Glutamatergic neuron (in vitro differentiated cells): ENCODE results near the gene CNTNAP2. TPM values are rescaled to one million over a fixed set of nuclear protein-coding genes. Genes with fewer than 3 reads are reported as not detected.

ENCODE experiments used
- DNase-seq: peaks from one replicate; pipeline ENCODE4 v3.0.0; 2022
- H3K27ac Mint-ChIP-seq: one replicate; pipeline ENCODE4 v1.8.0; 2020; ENCODE audit warnings: mild to moderate bottlenecking, mixed read lengths, inconsistent platforms; ENCODE audit not compliant: unreplicated experiment
- H3K27me3 Mint-ChIP-seq: one replicate; pipeline ENCODE4 v1.8.0; 2020; ENCODE audit warnings: mild to moderate bottlenecking, moderate library complexity, mixed read lengths, inconsistent platforms; ENCODE audit not compliant: unreplicated experiment
- H3K36me3 Mint-ChIP-seq: one replicate; pipeline ENCODE4 v1.8.0; 2020; ENCODE audit warnings: mild to moderate bottlenecking, mixed read lengths, inconsistent platforms; ENCODE audit not compliant: unreplicated experiment
- H3K4me1 Mint-ChIP-seq: one replicate; pipeline ENCODE4 v1.8.0; 2020; ENCODE audit warnings: mild to moderate bottlenecking, low read depth, mixed read lengths, inconsistent platforms; ENCODE audit not compliant: unreplicated experiment
- H3K4me3 Mint-ChIP-seq: one replicate; pipeline ENCODE4 v1.8.0; 2020; ENCODE audit warnings: mild to moderate bottlenecking, mixed read lengths, inconsistent platforms; ENCODE audit not compliant: unreplicated experiment
- H3K9me3 Mint-ChIP-seq: one replicate; pipeline ENCODE4 v1.8.0; 2020; ENCODE audit warnings: mild to moderate bottlenecking, moderate library complexity, mixed read lengths, inconsistent platforms; ENCODE audit not compliant: unreplicated experiment
- CTCF ChIP-seq: fragments of 200-600 bp; sonication (generic); IDR thresholded peaks from one replicate; pipeline ENCODE4 v1.5.0; 2021; ENCODE audit not compliant: partially characterized antibody, unreplicated experiment
- total RNA-seq: library from RNA; stranded (reverse); fragmentation: NEBNext Ultra II Directional; extraction: Animal tissue kit (Norgen Biotek cat#: 25700); gene quantifications from one replicate; pipeline ENCODE4 v1.2.1, GENCODE V29; 2021; ENCODE audit not compliant: unreplicated experiment

CNTNAP2 gene
- total RNA-seq, 1 donor from 2014 or later = 25.8 TPM

GRCh38 chr7:147400925-147401324 is 1284.3 kb downstream of the CNTNAP2 start:
- TF ChIP-seq CTCF = no peak
- H3K9me3 Mint-ChIP-seq = no peaks in the 10 kb centered on the region
- no peak overlapping the region for H3K27ac Mint-ChIP-seq
- H3K4me1 Mint-ChIP-seq = no peaks in the 10 kb centered on the region
- DNase-seq = no peak
- no peak overlapping the region for H3K4me3 Mint-ChIP-seq
- no peaks in the 10 kb centered on the region for H3K36me3 Mint-ChIP-seq
- no peaks in the 10 kb centered on the region for H3K27me3 Mint-ChIP-seq

GRCh38 chr7:147405621-147406020 is 1289.0 kb downstream of the CNTNAP2 start:
- no peak overlapping the region for H3K4me3 Mint-ChIP-seq
- H3K4me1 Mint-ChIP-seq = no peaks in the 10 kb centered on the region
- no peak for DNase-seq
- no peak overlapping the region for H3K27ac Mint-ChIP-seq
- no peak for TF ChIP-seq CTCF
- H3K27me3 Mint-ChIP-seq = no peaks in the 10 kb centered on the region
- H3K36me3 Mint-ChIP-seq = no peaks in the 10 kb centered on the region
- H3K9me3 Mint-ChIP-seq = peaks cover 2% of the 10 kb centered on the region

GRCh38 chr7:147406521-147407135 is 1290.0 kb downstream of the CNTNAP2 start:
- no peak for TF ChIP-seq CTCF
- Mint-ChIP-seq H3K27me3 (no peaks in the 10 kb centered on the region), H3K27ac (no peak overlapping the region), H3K4me3 (no peak overlapping the region), H3K36me3 (no peaks in the 10 kb centered on the region), H3K9me3 (peaks cover 2% of the 10 kb centered on the region), H3K4me1 (no peaks in the 10 kb centered on the region)
- no peak for DNase-seq

GRCh38 chr7:147411096-147411495 is 1294.5 kb downstream of the CNTNAP2 start:
- H3K9me3 Mint-ChIP-seq = peaks cover 2% of the 10 kb centered on the region
- TF ChIP-seq CTCF = no peak

GRCh38 chr7:147412109-147412508 is 1295.5 kb downstream of the CNTNAP2 start:
- peaks cover 2% of the 10 kb centered on the region for H3K9me3 Mint-ChIP-seq
- H3K4me3 Mint-ChIP-seq = no peak overlapping the region

More at GRCh38 chr7:147411096-147411495, 1294.5 kb downstream of the CNTNAP2 start:
- Mint-ChIP-seq H3K4me1 (no peaks in the 10 kb centered on the region), H3K36me3 (no peaks in the 10 kb centered on the region), H3K27me3 (no peaks in the 10 kb centered on the region), H3K27ac (no peak overlapping the region), H3K4me3 (no peak overlapping the region)
- no peak for DNase-seq

More at GRCh38 chr7:147412109-147412508, 1295.5 kb downstream of the CNTNAP2 start:
- Mint-ChIP-seq H3K4me1 (no peaks in the 10 kb centered on the region), H3K27me3 (no peaks in the 10 kb centered on the region), H3K36me3 (no peaks in the 10 kb centered on the region), H3K27ac (no peak overlapping the region)
- TF ChIP-seq CTCF = no peak
- DNase-seq = no peak
